Body of pancreas (tissue), 4 donors: Measurements from ENCODE around the gene PIKFYVE. TPM values are rescaled to one million over a fixed set of nuclear protein-coding genes. Genes with fewer than 3 reads are reported as not detected.

Source experiments
- ATAC-seq: fragments of 150-250 bp; one replicate; pipeline ENCODE4 v1.9.1; 2016
- DNase-seq, 4 donors: peaks; one replicate each; pipeline ENCODE4 v3.0.0-alpha.2; 2019
- H3K27ac ChIP-seq, 4 donors: fragments of 200-600 bp; sonication (generic); 1 replicate in 3 of 4; 2 replicates in 1 of 4; pipeline versions ENCODE4 v1.5.1 to v1.6.1; 2016 to 2019; ENCODE audit warnings: mild to moderate bottlenecking in 1 of 4, mixed read lengths in 1 of 4, moderate library complexity in 1 of 4
- H3K27me3 ChIP-seq, 2 donors: fragments of 200-600 bp; sonication (generic); one replicate each; pipeline ENCODE4 v1.6.0; 2016; ENCODE audit warnings: mild to moderate bottlenecking in 1 of 2
- H3K36me3 ChIP-seq, 2 donors: fragments of 200-600 bp; sonication (generic); replicated peaks in 1 of 2; 2 replicates each; pipeline ENCODE4 v1.5.1; 2016; ENCODE audit warnings: low read depth in 2 of 2; ENCODE audit not compliant: insufficient read depth in 1 of 2
- H3K4me1 ChIP-seq: fragments of 200-600 bp; sonication (generic); one replicate; pipeline ENCODE4 v1.6.0; 2016
- H3K4me3 ChIP-seq, 2 donors: fragments of 200-600 bp; sonication (generic); 1 replicate in 1 of 2; 2 replicates in 1 of 2; pipeline ENCODE4 v1.5.1; 2016 to 2019
- H3K9me3 ChIP-seq, 3 donors: fragments of 200-600 bp; sonication (generic); 1 replicate in 2 of 3; 2 replicates in 1 of 3; pipeline ENCODE4 v1.5.1; 2016
- CTCF ChIP-seq, 7 experiments: fragments of 450-650 bp in 4 of 7; fragments of 200-600 bp in 3 of 7; sonication (generic) in 3 of 7; IDR thresholded peaks; one replicate each; pipeline ENCODE4 v1.5.1; 2016 to 2019; ENCODE audit warnings: antibody characterized with exemption in 7 of 7
- POLR2A ChIP-seq, 3 donors: fragments of 450-650 bp; IDR thresholded peaks; one replicate each; pipeline ENCODE4 v1.6.1; 2016; ENCODE audit warnings: antibody characterized with exemption in 3 of 3, mild to moderate bottlenecking in 2 of 3
- WGBS, 2 donors: methylation state at CpG; one replicate each; pipeline ENCODE4 v1.1.5; 2017; 5-methylcytosine and 5-hydroxymethylcytosine counted together
- intact Hi-C: fragments of 100-400 bp; cut with DNase I; formaldehyde crosslinking; loops from one replicate; pipeline ENCODE4 v1.15.1; 2023
- total RNA-seq, 2 donors: library from RNA; depleted of rRNA; stranded (reverse); fragments of >200 nt; gene quantifications; one replicate each; pipeline ENCODE4 v1.1.0, GENCODE V29; 2016

The PIKFYVE gene
- total RNA-seq, 2 donors from 2014 or later, result 23.9 to 27.7 TPM

DNA sequence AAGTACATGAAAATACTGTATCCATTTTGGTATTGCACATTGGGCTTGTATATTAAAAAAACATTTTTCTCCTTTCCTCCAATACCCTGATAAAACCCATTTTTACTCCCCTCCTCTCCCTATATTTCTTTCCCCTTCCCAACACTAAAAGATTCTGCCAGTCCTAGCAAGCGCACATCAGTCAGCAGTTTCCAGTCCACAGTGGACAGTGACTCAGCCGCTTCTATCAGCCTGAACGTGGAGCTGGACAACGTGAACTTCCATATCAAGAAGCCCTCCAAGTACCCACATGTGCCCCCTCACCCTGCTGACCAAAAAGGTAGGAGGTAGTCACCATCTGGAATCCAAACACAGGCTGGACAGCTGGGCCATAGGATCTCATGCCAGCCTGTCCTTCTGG, 38.6 kb downstream of the PIKFYVE start:
- no peaks in the 10 kb centered on the region for H3K27me3 ChIP-seq
- intact Hi-C loops, result no loop called here
- WGBS, 2 donors, result 88 to 95% methylated on average over 4 of the region's 4 CpGs
- no peaks in the 10 kb centered on the region for H3K9me3 ChIP-seq
- peaks cover 11 to 26% of the 10 kb centered on the region in 2 donors for H3K36me3 ChIP-seq
- no peaks in the 10 kb centered on the region for H3K4me1 ChIP-seq
- H3K4me3 ChIP-seq, result no peak overlapping the region
- TF ChIP-seq POLR2A (IDR thresholded peaks at IDR 0.05) (no peak), CTCF (IDR thresholded peaks at IDR 0.05) (no peak)
- H3K27ac ChIP-seq, result no peak overlapping the region
- DNase-seq (no peak), ATAC-seq (no peak)

DNA sequence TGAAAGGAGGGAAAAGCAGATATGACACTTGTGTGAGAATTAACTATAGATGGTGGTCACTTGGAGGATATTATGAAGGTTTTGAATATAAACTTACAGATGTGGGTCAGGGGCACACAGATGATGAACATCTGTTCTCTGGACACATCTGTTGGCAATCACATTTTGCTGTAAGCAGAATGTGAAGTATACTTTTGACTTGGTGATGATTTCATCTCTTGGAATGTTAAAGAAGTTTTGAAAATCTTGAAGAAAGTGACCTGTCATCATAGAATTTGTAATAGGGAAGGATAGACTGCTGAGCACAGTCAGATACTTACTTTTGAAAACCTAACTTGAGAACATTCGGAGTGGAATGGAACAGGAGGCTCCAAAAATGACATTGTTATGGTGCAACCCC, 40.2 kb downstream of the PIKFYVE start:
- intact Hi-C loops, result no loop called here
- Histone ChIP-seq H3K4me1 (no peaks in the 10 kb centered on the region), H3K4me3 (no peak overlapping the region), H3K36me3 (peaks cover 11 to 17% of the 10 kb centered on the region in 2 donors), H3K27ac (no peak overlapping the region), H3K27me3 (no peaks in the 10 kb centered on the region), H3K9me3 (no peaks in the 10 kb centered on the region)
- DNase-seq (no peak), ATAC-seq (no peak)
- TF ChIP-seq CTCF (IDR thresholded peaks at IDR 0.05) (no peak), POLR2A (IDR thresholded peaks at IDR 0.05) (no peak)
- 92 to 96% methylated on average over 1 of the region's 1 CpG for WGBS, 2 donors

- Histone ChIP-seq H3K27me3 (no peaks in the 10 kb centered on the region), H3K27ac (no peak overlapping the region), H3K36me3 (peaks cover 0 to 4% of the 10 kb centered on the region in 2 donors), H3K4me1 (no peaks in the 10 kb centered on the region), H3K9me3 (no peaks in the 10 kb centered on the region), H3K4me3 (no peak overlapping the region)
- 90 to 94% methylated on average over 2 of the region's 2 CpGs for WGBS, 2 donors
- TF ChIP-seq POLR2A (IDR thresholded peaks at IDR 0.05), result no peak
- no peak for TF ChIP-seq CTCF (IDR thresholded peaks at IDR 0.05)
- ATAC-seq (no peak), DNase-seq (no peak)
- intact Hi-C loops, result no loop called here
These were observed 45.3 kb downstream of the PIKFYVE start for GRCh38 chr2:208311321-208311720.

DNA sequence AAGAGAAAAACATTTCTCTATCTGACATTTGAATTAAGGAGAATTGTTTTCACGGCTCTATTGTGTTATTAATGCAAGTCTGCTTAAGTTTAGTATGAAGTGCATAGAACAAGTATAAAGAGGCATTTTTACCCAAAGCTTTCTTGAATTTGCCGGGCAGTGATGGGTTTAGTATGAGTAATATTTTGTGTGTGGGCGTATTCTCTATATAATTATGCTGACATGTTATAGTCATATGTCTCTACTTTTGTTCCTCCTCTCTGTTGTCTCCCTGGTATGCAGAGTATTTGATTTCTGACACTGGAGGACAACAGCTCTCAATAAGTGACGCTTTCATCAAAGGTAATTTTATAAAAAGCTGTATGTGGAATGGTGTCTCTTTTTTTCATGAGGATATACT, 45.9 kb downstream of the PIKFYVE start:
- no peak overlapping the region for H3K4me3 ChIP-seq
- WGBS, 2 donors, result 92% methylated on average over 4 of the region's 4 CpGs
- DNase-seq (no peak), ATAC-seq (no peak)
- H3K4me1 ChIP-seq, result no peaks in the 10 kb centered on the region
- intact Hi-C loops, result no loop called here
- H3K9me3 ChIP-seq, result no peaks in the 10 kb centered on the region
- TF ChIP-seq POLR2A (IDR thresholded peaks at IDR 0.05) (no peak), CTCF (IDR thresholded peaks at IDR 0.05) (no peak)
- peaks cover 0 to 4% of the 10 kb centered on the region in 2 donors for H3K36me3 ChIP-seq
- no peaks in the 10 kb centered on the region for H3K27me3 ChIP-seq
- no peak overlapping the region for H3K27ac ChIP-seq

DNA sequence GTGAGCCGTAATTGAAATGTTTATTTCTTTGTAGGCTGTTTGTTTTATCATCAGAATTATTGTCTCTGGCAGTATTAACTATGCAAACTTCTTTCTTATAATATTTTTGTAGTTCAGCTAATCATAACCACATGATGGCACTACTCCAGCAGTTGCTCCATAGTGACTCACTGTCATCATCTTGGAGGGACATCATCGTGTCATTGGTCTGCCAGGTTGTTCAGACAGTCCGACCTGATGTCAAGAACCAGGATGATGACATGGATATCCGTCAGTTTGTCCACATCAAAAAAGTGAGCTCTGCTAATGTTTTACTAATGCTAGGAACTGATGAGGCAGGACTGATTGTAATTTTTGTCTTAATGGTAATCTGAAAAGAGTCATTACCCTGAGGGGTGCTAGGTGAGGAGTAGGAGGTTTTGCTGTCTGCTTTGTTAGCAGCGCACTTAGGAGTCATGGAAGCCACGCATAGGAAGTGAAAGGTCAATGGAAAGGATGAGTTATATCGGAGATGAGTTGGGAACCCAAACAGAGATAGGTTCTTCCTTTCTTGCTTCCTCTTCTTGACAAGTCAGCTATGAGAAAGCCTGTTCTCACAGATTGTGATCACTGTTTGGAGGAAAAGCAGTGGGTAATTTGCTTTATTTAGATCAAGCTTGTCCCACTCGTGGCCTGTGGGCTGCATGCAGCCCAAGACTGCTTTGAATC, 49.2 kb downstream of the PIKFYVE start:
- H3K9me3 ChIP-seq, result no peaks in the 10 kb centered on the region
- H3K4me1 ChIP-seq, result no peaks in the 10 kb centered on the region
- DNase-seq (peak in 1 of 4 donors; percentile 18), ATAC-seq (no peak)
- H3K27me3 ChIP-seq, result no peaks in the 10 kb centered on the region
- no peak for TF ChIP-seq POLR2A (IDR thresholded peaks at IDR 0.05)
- no peak for TF ChIP-seq CTCF (IDR thresholded peaks at IDR 0.05)
- intact Hi-C loops, result no loop called here
- WGBS, 2 donors, result 78 to 83% methylated on average over 8 of the region's 8 CpGs
- H3K27ac ChIP-seq, result no peak overlapping the region
- peaks cover 0 to 14% of the 10 kb centered on the region in 2 donors for H3K36me3 ChIP-seq
- no peak overlapping the region for H3K4me3 ChIP-seq
